Activated CD8-positive, alpha-beta memory T cell treated with anti-CD3 and anti-CD28 coated beads for 1 hour (primary cell): ENCODE results near the gene RAB3GAP2.
"Not testable (repeated sequence)": the region's sequence is repeated elsewhere in the genome, so short reads cannot be mapped to it uniquely, and the experiment has no call there.

Experiments used
- DNase-seq, 2 donors: peaks; one replicate each; pipeline ENCODE4 v3.0.0-alpha.2; 2020; ENCODE audit warnings: low read depth in 1 of 2; ENCODE audit errors: extremely low read depth in 1 of 2

The RAB3GAP2 gene

GRCh38 chr1:220239966-220240365 lies 32.3 kb downstream of the RAB3GAP2 start:
- DNase-seq = no peak

DNA sequence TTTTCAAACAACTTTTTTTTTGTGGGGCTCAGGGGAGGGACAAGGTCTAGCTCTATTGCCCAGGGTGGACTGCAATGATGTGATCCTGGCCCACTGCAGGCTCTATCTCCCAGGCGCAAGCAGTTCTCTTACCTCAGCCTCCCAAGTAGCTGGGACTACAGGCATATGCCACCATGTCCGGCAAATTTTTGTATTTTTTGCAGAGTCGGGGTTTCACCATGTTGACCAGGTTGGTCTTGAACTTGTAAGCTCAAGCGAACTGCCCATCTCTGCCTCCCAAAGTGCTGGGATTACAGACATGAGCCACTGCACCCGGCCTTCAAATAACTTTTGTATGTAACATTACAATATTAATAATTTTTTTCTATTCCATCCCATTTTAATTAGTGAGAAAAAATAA lies 33.0 kb downstream of the RAB3GAP2 start:
- no peak for DNase-seq

DNA sequence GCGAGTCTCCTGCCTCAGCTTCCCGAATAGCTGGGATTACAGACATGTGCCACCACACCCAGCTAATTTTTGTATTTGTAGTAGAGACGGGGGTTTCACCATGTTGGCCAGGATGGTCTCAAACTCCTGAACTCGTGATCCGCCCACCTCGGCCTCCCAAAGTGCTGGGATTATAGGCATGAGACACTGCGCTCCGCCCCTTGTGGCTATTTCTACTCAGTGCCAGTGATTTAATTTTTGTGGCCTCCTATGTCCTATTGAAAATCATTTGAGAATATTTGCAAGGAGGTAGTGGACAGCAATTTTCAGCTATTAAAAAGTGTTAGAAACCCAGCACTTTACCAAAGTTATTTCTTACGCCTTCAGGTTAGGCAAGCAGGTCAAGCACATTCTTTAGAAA lies 36.0 kb downstream of the RAB3GAP2 start:
- not testable (repeated sequence) for DNase-seq

DNA sequence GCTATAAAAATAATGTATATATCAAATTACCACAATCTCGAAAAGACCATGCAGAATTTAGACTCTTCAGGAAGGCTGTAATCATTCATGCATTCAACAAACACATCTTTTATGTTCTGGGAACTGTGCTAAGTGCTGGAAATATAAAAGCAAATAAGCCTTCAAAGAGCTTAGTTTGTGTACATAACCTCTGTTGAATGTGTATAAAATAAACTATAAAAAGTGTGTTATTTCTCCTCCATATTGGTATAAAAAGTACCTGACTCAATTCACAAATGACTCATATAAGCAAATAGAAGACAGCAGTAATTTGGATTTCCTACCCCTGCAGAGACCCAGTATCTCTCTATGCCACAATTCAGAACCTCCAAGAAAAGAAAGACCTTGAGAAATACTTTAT lies 36.8 kb downstream of the RAB3GAP2 start:
- no peak for DNase-seq

GRCh38 chr1:220233927-220234326 lies 38.3 kb downstream of the RAB3GAP2 start:
- no peak for DNase-seq

DNA sequence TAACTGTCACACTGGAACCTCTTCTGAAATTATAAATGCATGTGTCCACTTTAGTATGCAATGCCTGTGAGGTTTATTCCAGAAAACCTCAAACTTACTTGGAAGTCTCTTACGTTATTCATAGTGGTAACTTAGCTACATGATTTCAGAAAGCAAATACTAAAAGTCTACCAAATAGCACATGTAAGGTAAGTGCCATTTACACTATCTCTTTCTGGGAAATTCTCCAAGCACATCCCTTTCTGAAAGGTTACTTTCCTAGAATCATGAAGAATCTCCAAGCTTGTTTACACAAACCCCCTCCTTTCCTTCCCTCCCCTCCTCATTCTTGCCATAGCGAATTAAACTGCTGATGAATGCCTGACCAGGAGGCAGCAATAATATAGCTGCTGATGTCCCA lies 42.5 kb downstream of the RAB3GAP2 start:
- DNase-seq = no peak

DNA sequence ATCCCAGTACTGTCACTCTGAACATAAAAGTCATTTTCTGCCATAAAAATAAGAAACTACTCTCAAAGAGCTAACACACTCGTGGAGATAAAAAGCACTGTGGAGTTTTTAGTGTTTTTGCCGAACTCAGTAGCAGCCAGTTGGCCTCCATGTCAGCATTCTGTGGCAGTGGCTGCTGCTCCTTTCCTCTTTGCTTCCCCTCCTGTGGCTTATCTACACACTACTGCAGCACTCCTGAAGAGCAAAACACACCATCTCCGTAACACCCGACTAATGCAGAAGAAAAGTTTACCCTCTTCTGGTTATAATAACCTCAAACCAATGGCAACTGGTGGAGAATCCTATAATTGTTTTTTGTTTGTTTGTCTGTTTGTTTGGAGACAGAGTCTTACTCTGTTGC lies 44.9 kb downstream of the RAB3GAP2 start:
- no peak for DNase-seq

GRCh38 chr1:220226752-220227151 lies 45.5 kb downstream of the RAB3GAP2 start:
- DNase-seq = no peak

- no peak for DNase-seq
Measured at GRCh38 chr1:220225957-220226356, 46.3 kb downstream of the RAB3GAP2 start.

DNA sequence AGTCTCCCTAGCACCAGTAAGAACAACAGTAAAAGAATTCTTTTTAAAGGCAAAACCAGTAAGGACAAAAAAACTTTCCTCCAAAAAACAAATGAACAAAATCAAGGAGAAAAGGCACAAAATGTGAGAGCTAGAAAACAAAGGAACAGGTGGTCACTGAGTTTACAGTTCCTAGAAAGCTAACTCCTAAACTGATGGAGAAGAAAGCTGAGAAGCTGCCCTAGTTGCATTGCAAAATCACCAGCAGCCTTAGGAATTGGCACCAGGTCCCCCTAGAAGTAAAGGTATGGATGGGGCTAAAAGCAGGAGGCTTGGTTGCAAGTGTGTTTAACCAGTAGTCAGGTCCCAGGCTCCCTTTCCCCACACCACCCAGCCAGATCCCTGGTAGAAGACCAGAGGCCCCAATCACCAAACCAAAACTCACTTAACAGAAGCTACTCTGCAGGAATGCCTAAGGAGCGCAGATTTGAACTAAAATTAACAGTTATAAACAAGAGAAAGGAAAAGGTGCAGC lies 47.6 kb downstream of the RAB3GAP2 start:
- DNase-seq = no peak

- no peak for DNase-seq
Measured at GRCh38 chr1:220224033-220224432, 48.2 kb downstream of the RAB3GAP2 start.

DNA sequence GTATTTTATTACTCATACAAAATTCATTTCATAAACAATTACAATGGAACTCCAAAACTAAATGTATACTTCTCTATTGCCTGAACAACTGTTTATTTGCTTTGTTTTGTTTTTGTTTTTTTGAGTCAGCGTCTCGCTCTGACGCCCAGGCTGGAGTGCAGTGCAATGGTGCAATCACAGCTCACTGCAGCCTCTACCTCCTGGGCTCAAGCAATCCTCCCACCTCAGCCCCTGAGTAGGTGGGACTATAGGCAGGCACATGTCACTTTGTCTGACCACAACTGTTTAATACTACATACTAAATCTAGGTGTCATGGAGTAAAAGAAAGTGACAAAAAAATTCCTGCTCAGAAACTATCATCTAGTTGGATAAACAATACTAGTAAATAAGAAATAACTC lies 49.3 kb downstream of the RAB3GAP2 start:
- DNase-seq = no peak

DNA sequence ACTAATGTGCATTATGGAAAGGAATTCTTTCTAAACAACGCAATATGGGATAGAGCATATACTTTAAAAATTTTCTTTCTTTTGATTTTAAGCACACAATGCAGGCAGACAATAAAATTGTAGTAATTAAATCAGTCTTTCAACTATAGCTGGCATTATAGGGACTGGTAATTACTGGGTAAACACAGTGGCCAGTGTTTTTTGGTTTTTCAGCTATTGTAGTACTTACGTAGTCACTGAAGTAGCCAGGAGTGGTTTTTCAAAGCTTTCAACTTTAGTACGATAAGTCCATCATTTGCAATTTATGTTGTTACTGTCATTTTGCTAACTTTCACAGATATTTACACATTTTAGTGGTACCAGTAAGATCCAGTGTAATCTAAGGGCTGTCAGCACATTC lies 50.6 kb downstream of the RAB3GAP2 start:
- DNase-seq = no peak

- no peak for DNase-seq
Measured at GRCh38 chr1:220221269-220221668, 51.0 kb downstream of the RAB3GAP2 start.

DNA sequence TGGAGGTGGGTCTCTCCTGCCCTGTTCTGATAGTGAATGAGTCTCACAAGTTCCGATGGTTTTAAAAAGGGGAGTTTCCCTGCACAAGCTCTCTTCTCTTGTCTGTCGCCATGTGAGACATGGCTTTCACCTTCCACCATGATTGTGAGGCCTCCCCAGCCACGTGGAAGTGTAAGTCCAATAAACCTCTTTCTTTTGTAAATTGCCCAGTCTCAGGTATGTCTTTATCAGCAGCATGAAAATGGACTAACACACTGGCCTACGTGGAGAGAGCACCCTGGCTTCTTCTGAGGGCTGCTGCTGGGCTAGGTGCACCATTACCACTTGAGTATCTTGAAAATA lies 51.6 kb downstream of the RAB3GAP2 start:
- DNase-seq = not testable (repeated sequence)

GRCh38 chr1:220219865-220220698 lies 52.2 kb downstream of the RAB3GAP2 start:
- DNase-seq = no peak

- no peak for DNase-seq
Measured at GRCh38 chr1:220219136-220219442, 53.2 kb downstream of the RAB3GAP2 start.

DNA sequence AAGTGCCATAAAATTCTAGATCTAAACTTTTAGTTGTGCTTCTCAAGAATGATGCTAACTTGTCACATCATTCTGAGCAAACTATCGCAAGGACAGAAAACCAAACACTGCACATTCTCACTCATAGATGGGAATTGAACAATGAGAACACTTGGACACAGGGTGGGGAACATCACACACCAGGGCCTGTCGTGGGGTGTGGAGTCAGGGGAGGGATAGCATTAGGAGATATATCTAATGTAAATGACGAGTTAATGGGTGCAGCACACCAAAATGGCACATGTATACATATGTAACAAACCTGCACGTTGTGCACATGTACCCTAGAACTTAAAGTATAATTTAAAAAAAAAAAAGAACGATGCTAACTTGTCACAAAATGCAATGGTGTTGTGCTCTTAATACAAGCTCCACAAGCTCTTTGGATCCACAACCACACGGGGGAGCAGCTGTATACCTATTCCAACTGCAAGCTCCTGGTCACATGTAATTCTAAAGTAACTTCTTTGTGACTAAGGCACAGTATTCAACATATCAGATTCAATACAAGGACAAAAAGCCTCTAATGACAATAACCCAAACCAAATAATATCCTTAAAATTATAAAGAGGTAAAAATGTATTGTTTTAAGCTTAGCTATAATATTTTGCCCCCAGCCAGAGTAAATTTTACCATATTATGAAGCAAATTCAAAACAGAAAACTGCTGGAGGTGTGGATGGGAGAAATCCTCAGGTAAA lies 53.7 kb downstream of the RAB3GAP2 start:
- DNase-seq = not testable (repeated sequence)

DNA sequence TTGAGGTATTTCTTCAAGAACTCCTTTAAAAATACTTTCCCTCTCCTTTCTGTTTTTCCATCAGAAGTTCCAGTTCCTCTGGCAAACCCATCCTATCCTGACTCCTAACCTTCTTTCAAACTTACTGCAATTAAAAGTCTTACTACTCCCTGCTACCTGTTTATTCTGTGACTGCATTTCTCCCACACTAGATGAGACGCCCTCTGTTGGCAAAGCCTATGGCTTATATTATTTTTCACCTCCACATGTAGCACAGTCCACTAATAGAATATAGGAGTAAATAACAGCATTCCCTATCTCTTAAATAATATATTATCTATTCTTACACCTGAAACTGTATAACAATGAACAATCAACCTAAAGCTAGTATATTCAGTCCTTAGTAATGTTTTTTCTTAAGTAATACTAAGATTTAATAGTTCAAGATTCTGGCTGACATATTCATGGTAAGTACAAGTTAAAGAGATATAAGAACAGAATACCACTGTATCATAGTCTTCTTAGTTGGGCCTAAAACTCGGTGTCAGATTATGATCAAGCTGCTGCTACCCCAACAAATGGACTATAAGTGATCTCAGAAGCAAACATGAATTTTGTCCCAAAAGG lies 54.8 kb downstream of the RAB3GAP2 start:
- no peak for DNase-seq

DNA sequence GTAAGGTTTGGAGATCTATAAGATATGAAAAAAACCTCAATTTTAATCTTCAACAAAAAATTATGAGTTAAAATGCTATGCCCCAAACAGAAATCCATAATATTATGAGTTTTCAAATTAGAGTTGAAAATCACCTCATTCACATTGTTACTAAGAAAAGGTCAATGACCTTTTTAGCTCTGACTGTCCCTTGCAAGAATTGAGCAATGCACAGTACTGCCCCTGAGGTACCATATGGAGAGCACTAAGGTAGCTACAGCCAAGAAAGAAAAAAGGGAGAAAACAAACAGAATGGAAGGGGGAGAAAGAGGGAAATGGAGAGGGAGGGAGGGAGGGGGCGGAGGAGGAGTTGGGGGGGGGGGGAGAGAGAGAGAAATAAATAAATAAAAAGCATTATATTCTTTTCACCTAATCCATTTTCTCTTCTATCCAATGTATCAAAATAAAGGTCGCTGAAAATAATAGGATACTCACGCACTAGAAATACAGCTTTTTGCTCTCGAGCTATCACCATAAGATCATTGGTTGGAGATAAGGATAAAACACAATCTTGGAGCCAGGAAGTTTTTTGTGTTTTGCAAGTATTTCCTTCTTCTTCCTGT lies 58.8 kb downstream of the RAB3GAP2 start:
- no peak for DNase-seq

DNA sequence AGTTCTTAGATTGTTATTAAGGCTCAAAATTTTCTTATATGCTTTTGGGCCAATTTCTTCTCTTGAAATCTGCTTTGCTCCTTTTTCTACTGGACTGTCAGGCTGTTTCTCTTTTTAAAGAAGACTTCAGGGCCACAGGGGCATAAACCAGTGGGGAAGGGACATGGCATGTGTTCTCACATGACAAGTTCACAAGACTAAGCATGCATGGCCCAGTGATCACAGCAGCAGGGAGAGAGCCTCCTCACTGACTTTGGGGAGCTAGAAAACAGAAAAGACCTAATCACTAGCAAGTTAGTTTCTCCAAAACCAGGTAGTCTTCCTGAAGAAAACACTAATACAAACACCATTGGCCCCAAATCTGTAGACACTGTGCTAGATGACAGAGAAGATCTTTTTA lies 64.8 kb downstream of the RAB3GAP2 start:
- no peak for DNase-seq
